ENCODE results near the gene DOC2B. TPM values are rescaled to one million over a fixed set of nuclear protein-coding genes. Genes with fewer than 3 reads are reported as not detected.

Gene DOC2B
- total RNA-seq, 2 experiments from 2014 or later = not detected

GRCh38 chr17:193841-194806, 12.7 kb upstream of the DOC2B start:
- CTCF ChIA-PET (ENCODE audit: unreplicated experiment) = no interaction called here
- no TSS peak for BruUV-seq (replicated peaks)

GRCh38 chr17:193426-193810, 12.0 kb upstream of the DOC2B start:
- intact Hi-C loops (cut with micrococcal nuclease; ENCODE audit: unreplicated experiment) = no loop called here
- no peak overlapping the region for H3K27ac ChIP-seq (ENCODE audit: low read depth, low read length, poor library complexity, severe bottlenecking)
- no peak overlapping the region for H3K4me3 ChIP-seq (ENCODE audit: low read depth, low read length, poor library complexity, severe bottlenecking)
- no peak overlapping the region for H2AFZ ChIP-seq (ENCODE audit: low read length)
- no peak overlapping the region for H3K4me2 ChIP-seq (ENCODE audit: low read length)
- H3K9me3 ChIP-seq (ENCODE audit: low read length) = no peaks in the 10 kb centered on the region
- CTCF ChIA-PET (ENCODE audit: unreplicated experiment) = no interaction called here
- no peaks in the 10 kb centered on the region for H3K9me2 ChIP-seq (ENCODE audit: insufficient read depth, low read length)
- H3K79me2 ChIP-seq (ENCODE audit: insufficient read depth, low read depth, low read length) = no peaks in the 10 kb centered on the region
- BruUV-seq (replicated peaks) = no TSS peak
- H3K4me1 ChIP-seq (ENCODE audit: insufficient read depth, low read length, poor library complexity, severe bottlenecking) = peaks cover 9% of the 10 kb centered on the region
- POLR2A ChIA-PET = no interaction called here
- TF ChIP-seq EZH2phosphoT487 (IDR thresholded peaks at IDR 0.05; ENCODE audit: borderline replicate concordance, low read depth, low read length) (no peak), CTCF (conservative IDR thresholded peaks at IDR 0.05; ENCODE audit: low read length) (no peak)
- H3K36me3 ChIP-seq (ENCODE audit: insufficient read depth, low read length) = no peaks in the 10 kb centered on the region
- H4K20me1 ChIP-seq (ENCODE audit: insufficient read depth, low read length) = no peaks in the 10 kb centered on the region
- no peak for DNase-seq (ENCODE audit: low spot score)

More at GRCh38 chr17:193841-194806, 12.7 kb upstream of the DOC2B start:
- intact Hi-C loops (cut with micrococcal nuclease; ENCODE audit: unreplicated experiment) = no loop called here
- no peak overlapping the region for H3K4me3 ChIP-seq (ENCODE audit: low read depth, low read length, poor library complexity, severe bottlenecking)
- H3K4me2 ChIP-seq (ENCODE audit: low read length) = no peak overlapping the region
- no peak for DNase-seq (ENCODE audit: low spot score)
- no peaks in the 10 kb centered on the region for H3K36me3 ChIP-seq (ENCODE audit: insufficient read depth, low read length)
- no peaks in the 10 kb centered on the region for H3K9me3 ChIP-seq (ENCODE audit: low read length)
- H2AFZ ChIP-seq (ENCODE audit: low read length) = no peak overlapping the region
- TF ChIP-seq CTCF (conservative IDR thresholded peaks at IDR 0.05; ENCODE audit: low read length) (no peak), EZH2phosphoT487 (IDR thresholded peaks at IDR 0.05; ENCODE audit: borderline replicate concordance, low read depth, low read length) (no peak)
- H3K79me2 ChIP-seq (ENCODE audit: insufficient read depth, low read depth, low read length) = no peaks in the 10 kb centered on the region
- H4K20me1 ChIP-seq (ENCODE audit: insufficient read depth, low read length) = no peaks in the 10 kb centered on the region
- H3K27ac ChIP-seq (ENCODE audit: low read depth, low read length, poor library complexity, severe bottlenecking) = no peak overlapping the region
- H3K9me2 ChIP-seq (ENCODE audit: insufficient read depth, low read length) = no peaks in the 10 kb centered on the region
- peaks cover 9% of the 10 kb centered on the region for H3K4me1 ChIP-seq (ENCODE audit: insufficient read depth, low read length, poor library complexity, severe bottlenecking)
- POLR2A ChIA-PET = no interaction called here
